B cell (primary cell): ENCODE results near the gene MYH14.

ENCODE experiments used
- CTCF ChIP-seq: fragments of 200-600 bp; IDR thresholded peaks from one replicate; pipeline ENCODE4 v1.8.0; 2022; ENCODE audit warnings: antibody characterized with exemption, mild to moderate bottlenecking
- EZH2 ChIP-seq: IDR thresholded peaks from 2 replicates; pipeline ENCODE4 v1.6.1; 2012; ENCODE audit warnings: borderline replicate concordance, low read depth, mild to moderate bottlenecking, moderate library complexity, low read length; ENCODE audit not compliant: insufficient read depth, poor library complexity, severe bottlenecking

DNA sequence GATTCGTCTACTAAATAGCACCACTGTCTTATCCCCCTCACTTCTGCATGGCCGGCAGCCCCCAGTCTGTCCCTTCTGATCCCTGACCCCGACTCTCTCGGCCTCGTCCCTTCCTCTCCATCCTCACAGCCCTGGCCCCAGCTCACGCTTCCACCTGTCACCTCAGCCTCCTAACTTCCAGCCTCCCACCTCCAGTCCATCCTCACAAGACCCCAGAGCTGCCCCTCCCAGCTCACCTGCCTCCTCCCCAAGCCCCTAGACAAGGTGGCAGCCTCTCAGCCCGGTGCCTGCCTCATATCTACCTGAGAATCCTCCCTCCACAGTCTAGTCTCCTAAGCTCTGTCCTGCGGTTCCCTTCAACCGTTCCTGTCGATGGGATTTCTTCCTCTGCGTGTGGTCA is 115.7 kb downstream of the MYH14 start:
- TF ChIP-seq CTCF (no peak), EZH2 (no peak)
